Activated naive CD8-positive, alpha-beta T cell (primary cell): ENCODE measurements around the gene DDT.
A peak's percentile ranks its signal among the peaks of the same experiment; 100 is the strongest.
"Not testable (repeated sequence)": the region's sequence is repeated elsewhere in the genome, so short reads cannot be mapped to it uniquely, and the experiment has no call there.

ENCODE experiments used
- H3K27ac Mint-ChIP-seq: one replicate; pipeline ENCODE4 v1.8.0; 2021; ENCODE audit warnings: mixed read lengths
- H3K27me3 Mint-ChIP-seq: one replicate; pipeline ENCODE4 v1.8.0; 2021; ENCODE audit warnings: mixed read lengths
- H3K36me3 Mint-ChIP-seq: one replicate; pipeline ENCODE4 v1.8.0; 2021; ENCODE audit warnings: mixed read lengths
- H3K4me1 Mint-ChIP-seq: one replicate; pipeline ENCODE4 v1.8.0; 2021; ENCODE audit warnings: low read depth, mixed read lengths
- H3K4me3 Mint-ChIP-seq: one replicate; pipeline ENCODE4 v1.8.0; 2021; ENCODE audit warnings: mild to moderate bottlenecking, mixed read lengths
- H3K9me3 Mint-ChIP-seq: one replicate; pipeline ENCODE4 v1.8.0; 2021; ENCODE audit warnings: low read depth, mixed read lengths

DDT gene

DNA sequence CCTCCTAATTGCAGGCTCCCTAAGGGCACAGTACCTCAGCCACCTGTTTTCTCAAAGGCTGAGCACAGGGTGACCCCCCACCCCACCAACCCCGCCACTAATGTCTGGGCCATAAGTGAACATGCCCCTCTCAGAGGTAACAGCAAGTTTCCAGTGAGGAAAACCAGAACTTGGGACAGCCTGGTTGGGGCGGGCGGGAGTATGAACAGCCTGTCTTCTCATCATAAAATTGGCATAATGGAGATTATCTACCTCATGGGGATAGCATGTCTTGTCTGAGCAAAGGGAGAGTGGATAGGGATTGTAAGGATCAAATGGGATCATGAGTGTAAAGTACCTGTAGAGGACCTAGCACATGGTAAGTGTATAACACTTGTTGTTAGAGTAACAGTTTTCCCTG is 2.3 kb downstream of the DDT start:
- not testable (repeated sequence) for H3K27me3 Mint-ChIP-seq, H3K36me3 Mint-ChIP-seq, H3K27ac Mint-ChIP-seq, H3K9me3 Mint-ChIP-seq
- Mint-ChIP-seq H3K4me1 (peaks cover 19% of the 10 kb centered on the region), H3K4me3 (peak overlapping the region; percentile 65)

DNA sequence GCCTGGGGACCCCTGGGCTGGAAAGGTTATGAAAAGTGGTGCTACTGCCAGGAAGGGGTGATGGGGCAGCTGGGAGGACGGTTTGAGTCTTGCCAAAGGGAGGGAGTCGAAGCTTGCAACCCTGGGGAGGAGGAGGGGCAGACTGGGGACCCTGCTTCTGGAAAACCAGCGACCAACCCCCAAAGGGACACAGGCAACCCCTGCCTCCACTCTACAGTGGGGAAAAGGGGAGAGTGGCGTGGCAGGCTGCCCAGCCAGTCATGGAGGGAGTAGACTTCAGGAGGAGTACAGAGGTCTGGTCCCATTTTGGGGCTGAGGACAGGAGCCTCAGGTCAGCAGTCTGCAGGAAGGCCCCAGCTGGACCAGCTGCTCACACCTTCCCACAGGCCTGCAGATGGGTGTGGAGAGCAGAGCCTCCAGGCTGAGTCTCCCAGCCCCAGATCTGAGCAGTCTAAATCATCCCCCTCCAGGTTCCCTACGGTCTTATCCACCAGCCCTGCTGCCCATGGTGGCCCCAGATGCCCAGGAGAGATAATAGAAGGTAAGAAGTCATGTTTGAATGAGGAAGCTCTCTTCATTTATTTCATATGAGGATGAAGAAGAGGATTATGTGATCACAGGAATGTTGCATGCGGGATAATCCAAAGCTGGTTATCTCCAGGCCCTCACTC is 3.3 kb downstream of the DDT start:
- Mint-ChIP-seq H3K27me3 (no peaks in the 10 kb centered on the region), H3K4me3 (peak overlapping the region; percentile 51), H3K36me3 (peaks cover 2% of the 10 kb centered on the region), H3K4me1 (peaks cover 19% of the 10 kb centered on the region), H3K27ac (peak overlapping the region; percentile 9), H3K9me3 (no peaks in the 10 kb centered on the region)

DNA sequence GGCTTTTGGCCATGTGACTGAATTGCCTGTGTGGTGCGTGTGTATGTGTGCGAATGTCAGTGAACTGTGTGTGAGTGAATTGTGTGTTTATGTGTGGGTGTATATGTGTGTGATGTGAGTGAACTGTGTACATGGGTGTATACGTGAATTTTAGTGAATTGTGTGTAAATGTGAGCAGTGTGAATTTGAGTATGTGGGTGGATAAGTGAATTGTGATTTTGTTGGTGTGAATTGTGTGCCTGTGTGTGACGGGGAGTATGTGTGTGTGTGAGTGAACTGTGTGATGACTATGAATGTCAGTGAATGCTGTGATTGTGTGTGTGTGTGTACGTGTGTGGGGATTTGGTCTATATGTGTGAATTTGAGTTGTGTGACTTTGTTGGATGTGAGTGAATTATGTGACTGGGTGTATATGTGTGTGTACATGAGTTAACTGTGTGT is 4.0 kb downstream of the DDT start:
- Mint-ChIP-seq H3K4me3 (peak overlapping the region; percentile 51), H3K36me3 (peaks cover 2% of the 10 kb centered on the region), H3K9me3 (no peaks in the 10 kb centered on the region), H3K27ac (peak overlapping the region; percentile 9), H3K27me3 (no peaks in the 10 kb centered on the region), H3K4me1 (peaks cover 19% of the 10 kb centered on the region)

DNA sequence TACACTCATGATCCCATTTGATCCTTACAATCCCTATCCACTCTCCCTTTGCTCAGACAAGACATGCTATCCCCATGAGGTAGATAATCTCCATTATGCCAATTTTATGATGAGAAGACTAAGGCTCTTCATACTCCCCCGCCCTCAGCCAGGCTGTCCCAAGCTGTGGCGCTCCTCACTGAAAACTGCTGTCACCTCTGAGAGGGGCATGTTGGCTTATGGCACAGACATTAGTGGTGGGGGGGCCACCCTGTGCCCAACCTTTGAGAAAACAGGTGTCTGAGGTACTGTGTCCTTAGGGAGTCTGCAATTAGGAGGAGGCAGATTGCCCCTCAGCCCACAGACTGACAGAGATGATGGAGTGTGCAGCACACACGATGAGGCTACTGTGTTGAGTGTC is 5.2 kb downstream of the DDT start:
- Mint-ChIP-seq H3K9me3 (no peaks in the 10 kb centered on the region), H3K4me3 (peak overlapping the region; percentile 46), H3K27me3 (no peaks in the 10 kb centered on the region), H3K4me1 (peaks cover 19% of the 10 kb centered on the region), H3K36me3 (peaks cover 2% of the 10 kb centered on the region), H3K27ac (peak overlapping the region; percentile 64)

DNA sequence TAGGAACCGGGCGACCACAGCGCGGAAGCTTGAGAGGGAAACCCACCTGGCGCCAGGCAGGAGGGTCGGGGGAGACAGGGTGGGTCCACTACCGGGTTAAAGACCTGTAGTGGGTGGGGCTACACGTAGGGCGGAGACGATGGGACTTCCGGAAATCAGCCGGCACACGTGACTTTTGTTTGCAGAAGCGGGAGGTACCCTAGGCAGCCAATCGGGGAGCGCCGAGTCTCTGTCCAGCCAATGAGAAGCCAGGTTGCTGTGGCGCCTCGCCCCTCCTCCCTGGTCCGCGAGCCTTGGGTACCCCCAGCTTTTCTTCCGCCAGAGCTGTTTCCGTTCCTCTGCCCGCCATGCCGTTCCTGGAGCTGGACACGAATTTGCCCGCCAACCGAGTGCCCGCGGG is 7.7 kb downstream of the DDT start, which contains the start of gene DDTL:
Gene DDTL, plus strand, starts transcription at position 321 of the 400 bp plus-strand sequence. Its CDS starts 27 bp downstream, at position 348.
- H3K27me3 Mint-ChIP-seq, H3K36me3 Mint-ChIP-seq, H3K27ac Mint-ChIP-seq, H3K9me3 Mint-ChIP-seq, H3K4me3 Mint-ChIP-seq: not testable (repeated sequence)
- peaks cover 16% of the 10 kb centered on the region for H3K4me1 Mint-ChIP-seq

DNA sequence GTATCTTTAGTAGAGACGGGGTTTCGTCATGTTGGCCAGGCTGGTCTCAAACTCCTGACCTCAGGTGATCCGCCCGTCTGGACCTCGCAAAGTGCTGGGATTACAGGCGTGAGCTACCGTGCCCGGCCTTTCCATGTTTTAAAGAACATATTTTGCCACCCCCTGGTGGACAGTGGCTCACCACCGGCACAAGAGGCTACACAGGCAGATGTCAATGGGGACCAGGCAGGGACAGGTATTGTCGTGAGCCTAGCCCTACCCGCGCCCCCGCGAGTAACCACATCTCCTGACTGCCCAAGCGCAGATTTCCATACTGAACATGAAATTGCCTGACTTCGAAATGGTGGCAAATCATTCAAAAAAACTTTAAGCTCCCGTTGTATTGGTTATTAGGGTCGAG is 8.1 kb downstream of the DDT start:
- not testable (repeated sequence) for H3K27me3 Mint-ChIP-seq, H3K9me3 Mint-ChIP-seq, H3K4me3 Mint-ChIP-seq, H3K27ac Mint-ChIP-seq, H3K36me3 Mint-ChIP-seq
- peaks cover 16% of the 10 kb centered on the region for H3K4me1 Mint-ChIP-seq

DNA sequence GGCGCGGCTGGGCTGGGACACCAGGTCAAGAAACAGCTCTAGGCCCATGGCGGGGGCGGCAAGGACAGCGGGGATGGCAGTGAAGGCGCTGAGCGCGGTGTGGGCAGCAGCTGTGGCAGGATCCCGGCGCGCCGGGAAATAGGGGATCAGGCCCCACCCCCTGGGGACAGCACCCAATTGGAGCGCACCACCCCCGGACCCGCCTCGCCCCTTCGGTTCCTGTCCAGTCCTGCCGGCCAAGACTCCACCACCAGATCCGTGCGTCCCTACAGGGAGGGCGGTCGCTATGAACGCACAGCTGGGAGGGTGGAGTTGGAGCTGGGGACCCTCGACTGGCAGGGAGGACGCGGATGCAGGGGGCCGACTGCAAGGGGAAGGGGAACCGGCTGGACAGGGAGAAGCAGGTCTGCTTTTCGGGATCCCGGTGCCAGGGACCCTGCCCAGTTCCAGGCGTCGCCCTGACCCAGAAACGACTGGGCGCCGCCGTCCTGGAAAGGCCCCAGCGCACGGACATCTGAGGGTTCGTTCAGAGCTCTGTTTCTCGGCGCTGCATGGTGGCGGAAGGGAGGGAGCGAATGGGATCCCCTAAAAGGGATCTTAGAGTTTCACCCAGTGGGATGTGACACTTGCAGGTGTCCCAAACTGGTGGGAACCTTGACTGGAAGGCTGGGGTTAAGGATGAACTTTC is 13.0 kb downstream of the DDT start, which contains the start of gene GSTT2B:
Gene GSTT2B, minus strand, starts transcription at position 112 of the 688 bp plus-strand sequence. Its CDS starts 64 bp downstream, at position 48.
- not testable (repeated sequence) for H3K36me3 Mint-ChIP-seq, H3K4me3 Mint-ChIP-seq, H3K9me3 Mint-ChIP-seq

DNA sequence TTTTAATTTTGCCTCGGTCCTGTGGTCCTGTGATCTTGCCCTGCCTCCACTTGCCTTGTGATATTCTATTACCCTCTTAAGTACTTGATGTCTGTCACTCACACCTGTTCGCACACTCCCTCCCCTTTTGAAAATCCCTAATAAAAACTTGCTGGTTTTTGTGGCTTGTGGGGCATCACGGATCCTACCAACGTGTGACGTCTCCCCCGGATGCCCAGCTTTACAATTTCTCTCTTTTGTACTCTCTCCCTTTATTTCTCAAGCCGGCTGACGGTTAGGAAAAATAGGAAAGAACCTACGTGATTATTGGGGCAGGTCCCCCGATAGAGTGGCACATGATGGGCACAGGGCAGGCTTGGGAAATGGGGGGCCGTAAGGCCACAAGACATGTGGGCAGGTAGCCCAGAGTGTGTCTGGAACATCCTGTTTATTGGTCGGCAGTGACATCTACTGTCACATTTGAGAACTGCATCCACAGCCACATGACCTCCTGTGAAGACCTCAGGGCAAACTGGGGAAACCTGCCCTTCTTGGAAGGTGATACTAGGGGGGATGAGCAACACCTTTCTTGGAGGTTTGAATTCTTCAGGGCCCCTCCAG is 17.8 kb downstream of the DDT start:
- H3K27me3 Mint-ChIP-seq, H3K4me3 Mint-ChIP-seq, H3K9me3 Mint-ChIP-seq, H3K36me3 Mint-ChIP-seq, H3K4me1 Mint-ChIP-seq: not testable (repeated sequence)
- H3K27ac Mint-ChIP-seq: peak overlapping the region; percentile 46

More for the DNA sequence above, 13.0 kb downstream of the DDT start, which contains the start of gene GSTT2B:
- H3K27me3 Mint-ChIP-seq, H3K4me1 Mint-ChIP-seq, H3K27ac Mint-ChIP-seq: not testable (repeated sequence)

DNA sequence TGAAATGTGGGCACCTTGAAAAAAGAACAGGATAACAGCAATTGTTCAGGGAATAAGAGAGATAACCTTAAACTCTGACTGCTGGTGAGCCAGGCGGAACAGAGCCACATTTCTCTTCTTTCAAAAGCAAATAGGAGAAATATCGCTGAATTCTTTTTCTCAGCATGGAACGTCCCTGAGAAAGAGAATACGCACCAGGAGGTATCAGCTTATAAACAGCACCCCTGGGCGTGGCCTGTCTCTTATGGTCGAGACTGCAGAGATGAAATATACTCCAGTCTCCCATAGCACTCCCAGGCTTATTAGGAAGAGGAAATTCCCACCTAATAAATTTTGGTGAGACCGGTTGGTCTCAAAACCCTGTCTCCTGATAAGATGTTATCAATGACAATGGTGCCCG is 18.4 kb downstream of the DDT start:
- not testable (repeated sequence) for H3K4me3 Mint-ChIP-seq, H3K27me3 Mint-ChIP-seq

DNA sequence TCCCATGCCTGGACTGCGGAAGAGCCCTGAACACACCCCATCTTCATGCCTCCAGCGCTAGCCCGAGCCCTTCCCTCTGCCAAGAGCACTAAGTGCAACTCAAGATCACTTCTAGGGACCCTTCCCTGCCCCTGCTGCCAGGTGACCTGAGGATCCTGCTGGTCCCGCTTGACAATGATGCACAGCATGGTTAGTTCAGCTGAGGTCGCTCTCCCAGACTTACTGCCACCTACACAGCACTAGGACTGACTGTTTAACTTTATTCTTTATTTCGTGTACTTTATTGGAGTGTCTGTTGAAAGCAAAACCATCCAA is 19.3 kb downstream of the DDT start:
- not testable (repeated sequence) for H3K27me3 Mint-ChIP-seq, H3K4me1 Mint-ChIP-seq, H3K27ac Mint-ChIP-seq, H3K9me3 Mint-ChIP-seq, H3K4me3 Mint-ChIP-seq, H3K36me3 Mint-ChIP-seq

More for the DNA sequence above, 18.4 kb downstream of the DDT start:
- H3K9me3 Mint-ChIP-seq, H3K27ac Mint-ChIP-seq, H3K4me1 Mint-ChIP-seq, H3K36me3 Mint-ChIP-seq: not testable (repeated sequence)

DNA sequence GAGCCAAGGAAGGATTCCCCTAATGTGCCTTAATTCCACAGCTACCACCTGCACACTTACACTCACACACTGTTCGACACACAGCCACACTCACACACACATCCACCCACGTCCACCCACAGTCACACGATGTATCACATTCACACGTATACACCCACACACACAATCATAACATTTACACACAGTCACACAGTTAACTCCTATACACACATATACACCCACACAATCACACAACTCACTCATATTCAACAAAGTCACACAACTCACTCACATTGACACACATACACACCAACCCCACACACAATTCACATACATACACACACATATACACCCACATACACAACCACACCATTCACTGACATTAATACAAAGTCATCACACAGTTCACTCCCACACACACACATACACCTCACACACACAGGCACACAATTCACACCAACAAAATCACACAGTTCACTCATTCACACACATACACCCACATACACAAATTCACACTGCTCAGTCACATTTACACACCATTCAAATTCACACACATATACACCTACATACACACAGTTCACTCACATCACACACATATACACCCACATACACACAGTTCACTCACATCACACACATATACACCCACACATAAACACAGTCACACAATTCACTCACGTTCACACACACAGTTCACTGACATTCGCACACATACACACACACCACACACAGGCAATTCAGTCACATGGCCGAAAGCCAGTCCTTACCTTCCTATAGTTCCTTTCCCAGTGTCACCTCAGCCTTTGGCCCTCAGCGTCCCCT is 19.8 kb downstream of the DDT start:
- H3K27me3 Mint-ChIP-seq, H3K27ac Mint-ChIP-seq, H3K4me1 Mint-ChIP-seq, H3K9me3 Mint-ChIP-seq, H3K36me3 Mint-ChIP-seq, H3K4me3 Mint-ChIP-seq: not testable (repeated sequence)

DNA sequence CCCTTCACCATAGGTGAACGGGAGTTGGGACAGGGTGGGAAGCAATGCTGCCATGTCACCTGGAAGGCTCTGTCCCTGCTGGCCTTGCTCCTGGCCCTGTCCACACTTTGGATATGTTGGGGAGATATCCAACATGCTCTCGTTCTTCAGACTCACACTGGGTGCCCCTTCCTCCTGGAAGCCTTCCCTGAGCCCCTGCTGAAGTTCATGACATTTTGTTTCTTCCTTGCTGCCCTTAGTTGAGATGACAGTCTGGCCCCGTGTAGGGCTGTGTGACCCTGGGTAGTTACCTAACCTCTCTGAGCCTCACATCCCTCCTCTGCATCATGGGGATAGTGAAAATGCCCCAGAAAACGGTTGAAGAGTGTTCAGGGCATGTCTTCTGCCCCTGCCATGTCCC is 20.8 kb downstream of the DDT start:
- H3K4me1 Mint-ChIP-seq, H3K27ac Mint-ChIP-seq, H3K9me3 Mint-ChIP-seq, H3K36me3 Mint-ChIP-seq, H3K27me3 Mint-ChIP-seq, H3K4me3 Mint-ChIP-seq: not testable (repeated sequence)

DNA sequence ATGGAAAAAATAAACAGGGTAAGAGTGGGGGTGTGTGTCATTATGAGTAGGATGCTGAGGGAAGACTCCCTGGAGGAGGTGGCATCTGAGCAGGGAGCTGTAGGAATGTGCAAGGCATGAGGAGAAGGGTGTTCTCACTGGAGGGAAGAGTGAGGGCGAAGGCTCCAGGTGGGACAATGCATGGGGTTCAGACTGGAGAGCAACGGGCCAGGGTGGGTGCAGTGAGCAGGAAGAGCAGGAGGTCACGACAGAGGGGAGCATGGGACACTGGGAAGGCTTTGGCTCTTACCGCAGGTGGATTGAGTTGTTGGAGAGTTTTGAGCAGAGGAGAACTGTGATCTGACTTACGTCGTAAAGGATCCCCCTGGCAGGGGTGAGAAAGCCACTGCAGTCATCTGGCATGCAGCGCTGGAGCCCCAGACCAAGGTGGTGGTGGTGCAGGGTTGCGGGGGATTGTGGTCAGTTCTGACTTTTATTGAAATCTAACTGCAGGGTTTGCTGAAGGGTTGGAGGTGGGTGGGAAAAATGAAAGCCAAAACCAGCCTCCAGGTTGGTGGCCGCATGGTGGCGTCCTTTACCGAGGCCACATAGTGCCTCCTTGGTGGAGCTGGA is 21.3 kb downstream of the DDT start:
- not testable (repeated sequence) for H3K27me3 Mint-ChIP-seq, H3K27ac Mint-ChIP-seq

DNA sequence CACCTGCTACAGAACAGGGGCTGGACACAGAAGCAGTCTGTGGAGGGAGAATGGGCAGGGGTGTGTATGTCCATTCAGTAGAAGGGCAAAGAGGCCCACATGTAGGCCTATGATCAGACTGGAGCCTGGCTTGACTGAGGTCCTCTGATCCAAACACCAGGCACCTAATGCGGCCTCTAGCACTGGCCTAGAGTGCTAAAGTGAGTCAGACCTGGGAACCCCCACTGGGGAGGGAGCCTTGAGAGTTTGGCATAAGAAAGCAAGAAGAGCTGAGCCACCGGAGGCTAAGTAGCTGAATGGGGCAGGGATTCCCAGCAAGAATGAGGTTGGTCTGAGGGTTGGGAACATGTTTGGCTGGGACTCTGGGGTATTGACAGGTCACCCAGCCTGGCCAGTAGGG is 22.9 kb downstream of the DDT start:
- H3K36me3 Mint-ChIP-seq, H3K27me3 Mint-ChIP-seq, H3K9me3 Mint-ChIP-seq, H3K27ac Mint-ChIP-seq, H3K4me1 Mint-ChIP-seq, H3K4me3 Mint-ChIP-seq: not testable (repeated sequence)

More for the DNA sequence above, 21.3 kb downstream of the DDT start:
- not testable (repeated sequence) for H3K36me3 Mint-ChIP-seq, H3K4me3 Mint-ChIP-seq, H3K4me1 Mint-ChIP-seq, H3K9me3 Mint-ChIP-seq

DNA sequence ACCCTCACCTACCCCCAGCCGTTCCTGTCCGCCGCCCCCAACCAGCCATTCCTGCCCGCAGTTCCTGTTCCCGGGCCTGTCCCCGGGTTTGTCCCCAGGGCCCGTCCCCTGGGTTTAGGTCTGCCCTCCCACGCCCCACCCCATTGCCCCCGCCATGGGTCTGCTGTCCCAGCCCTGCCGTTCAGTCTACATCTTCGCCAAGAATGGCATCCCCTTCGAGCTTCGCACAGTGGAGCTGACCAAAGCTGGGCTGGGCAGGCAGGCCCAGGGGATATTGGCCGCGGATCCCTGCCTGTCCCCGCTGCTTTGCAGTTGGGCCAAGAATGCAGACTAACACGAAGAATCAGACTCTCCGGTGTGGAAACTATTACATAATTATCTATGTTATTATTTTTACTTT is 24.5 kb downstream of the DDT start:
- not testable (repeated sequence) for H3K9me3 Mint-ChIP-seq, H3K27me3 Mint-ChIP-seq, H3K27ac Mint-ChIP-seq

More for the DNA sequence above, 24.5 kb downstream of the DDT start:
- H3K4me3 Mint-ChIP-seq, H3K36me3 Mint-ChIP-seq, H3K4me1 Mint-ChIP-seq: not testable (repeated sequence)
